PFSK-1 (cell line): ENCODE data around the gene DNAJA4.

ENCODE experiments used
- FOXP2 ChIP-seq: optimal IDR thresholded peaks from 2 replicates; pipeline ENCODE3; 2011; ENCODE audit warnings: borderline replicate concordance, control low read depth, inconsistent platforms; ENCODE audit not compliant: insufficient read depth; ENCODE audit errors: extremely low read length, extremely low read depth
- POLR2AphosphoS5 ChIP-seq: IDR thresholded peaks from 2 replicates; pipeline ENCODE4 v1.6.1; 2012; ENCODE audit warnings: low read depth, mild to moderate bottlenecking, control low read depth, low read length, moderate library complexity
- SIN3A ChIP-seq: IDR thresholded peaks from 2 replicates; pipeline ENCODE4 v1.6.1; 2012; ENCODE audit warnings: mild to moderate bottlenecking, low read length, moderate library complexity, borderline replicate concordance; ENCODE audit not compliant: insufficient read depth
- TAF1 ChIP-seq: IDR thresholded peaks from 2 replicates; pipeline ENCODE4 v1.6.1; 2012; ENCODE audit warnings: low read length, control low read depth, borderline replicate concordance; ENCODE audit not compliant: insufficient read depth
- TF ChIP-seq, protein P1 (sequence below), 2 experiments: IDR thresholded peaks; 2 replicates each; pipeline versions ENCODE4 v1.6.1 to v1.8.0; 2011 to 2012; ENCODE audit warnings: low read depth in 2 of 2, low read length in 2 of 2, control low read depth in 1 of 2, inconsistent platforms in 1 of 2, mild to moderate bottlenecking in 1 of 2, moderate library complexity in 1 of 2; ENCODE audit not compliant: insufficient read depth in 1 of 2

GRCh38 chr15:78247911-78248310 is 16.5 kb upstream of the DNAJA4 start:
- TF ChIP-seq TAF1 (no peak), POLR2AphosphoS5 (no peak), SIN3A (no peak), FOXP2 (no peak)
- TF ChIP-seq, protein P1, sequence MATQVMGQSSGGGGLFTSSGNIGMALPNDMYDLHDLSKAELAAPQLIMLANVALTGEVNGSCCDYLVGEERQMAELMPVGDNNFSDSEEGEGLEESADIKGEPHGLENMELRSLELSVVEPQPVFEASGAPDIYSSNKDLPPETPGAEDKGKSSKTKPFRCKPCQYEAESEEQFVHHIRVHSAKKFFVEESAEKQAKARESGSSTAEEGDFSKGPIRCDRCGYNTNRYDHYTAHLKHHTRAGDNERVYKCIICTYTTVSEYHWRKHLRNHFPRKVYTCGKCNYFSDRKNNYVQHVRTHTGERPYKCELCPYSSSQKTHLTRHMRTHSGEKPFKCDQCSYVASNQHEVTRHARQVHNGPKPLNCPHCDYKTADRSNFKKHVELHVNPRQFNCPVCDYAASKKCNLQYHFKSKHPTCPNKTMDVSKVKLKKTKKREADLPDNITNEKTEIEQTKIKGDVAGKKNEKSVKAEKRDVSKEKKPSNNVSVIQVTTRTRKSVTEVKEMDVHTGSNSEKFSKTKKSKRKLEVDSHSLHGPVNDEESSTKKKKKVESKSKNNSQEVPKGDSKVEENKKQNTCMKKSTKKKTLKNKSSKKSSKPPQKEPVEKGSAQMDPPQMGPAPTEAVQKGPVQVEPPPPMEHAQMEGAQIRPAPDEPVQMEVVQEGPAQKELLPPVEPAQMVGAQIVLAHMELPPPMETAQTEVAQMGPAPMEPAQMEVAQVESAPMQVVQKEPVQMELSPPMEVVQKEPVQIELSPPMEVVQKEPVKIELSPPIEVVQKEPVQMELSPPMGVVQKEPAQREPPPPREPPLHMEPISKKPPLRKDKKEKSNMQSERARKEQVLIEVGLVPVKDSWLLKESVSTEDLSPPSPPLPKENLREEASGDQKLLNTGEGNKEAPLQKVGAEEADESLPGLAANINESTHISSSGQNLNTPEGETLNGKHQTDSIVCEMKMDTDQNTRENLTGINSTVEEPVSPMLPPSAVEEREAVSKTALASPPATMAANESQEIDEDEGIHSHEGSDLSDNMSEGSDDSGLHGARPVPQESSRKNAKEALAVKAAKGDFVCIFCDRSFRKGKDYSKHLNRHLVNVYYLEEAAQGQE (IDR thresholded peaks at IDR 0.05; ENCODE audit: insufficient read depth in 1 of 2, low read depth in 2 of 2, low read length in 2 of 2) = no peak
